NCI-H446 treated with DMSO at 0.1 percent for 48 hours (cell line): Measurements from ENCODE around the gene MICB.
"Not testable (repeated sequence)": the region's sequence is repeated elsewhere in the genome, so short reads cannot be mapped to it uniquely, and the experiment has no call there.

Experiments
- DNase-seq: peaks from one replicate; lab custom pipeline; 2025; lab: John Stamatoyannopoulos, UW

MICB gene

GRCh38 chr6:31497531-31498476, at the start of gene MICB:
Gene MICB (plus strand): TSS chr6:31498145. CDS start chr6:31498194, 49 bp downstream.
- no peak for DNase-seq

- DNase-seq: no peak
These were observed 47.2 kb upstream of the MICB start for GRCh38 chr6:31450751-31451150.

GRCh38 chr6:31452859-31453258, 45.1 kb upstream of the MICB start:
- no peak for DNase-seq

- DNase-seq: no peak
These were observed 44.7 kb upstream of the MICB start for GRCh38 chr6:31453259-31453658.

GRCh38 chr6:31459864-31460263, 38.1 kb upstream of the MICB start:
- not testable (repeated sequence) for DNase-seq

GRCh38 chr6:31460361-31461025, 37.5 kb upstream of the MICB start:
- no peak for DNase-seq

- DNase-seq: no peak
These were observed 35.6 kb upstream of the MICB start for GRCh38 chr6:31462026-31462963.

- no peak for DNase-seq
These were observed 34.7 kb upstream of the MICB start for GRCh38 chr6:31462964-31463870.

GRCh38 chr6:31464252-31465184, 33.4 kb upstream of the MICB start:
- no peak for DNase-seq

GRCh38 chr6:31465185-31465536, 32.8 kb upstream of the MICB start:
- no peak for DNase-seq

GRCh38 chr6:31465718-31466117, 32.2 kb upstream of the MICB start:
- no peak for DNase-seq

- no peak for DNase-seq
These were observed 31.5 kb upstream of the MICB start for GRCh38 chr6:31466466-31466865.

- DNase-seq: no peak
These were observed 30.8 kb upstream of the MICB start for GRCh38 chr6:31467151-31467550.

GRCh38 chr6:31468311-31468710, 29.6 kb upstream of the MICB start:
- no peak for DNase-seq

GRCh38 chr6:31470801-31471200, 27.1 kb upstream of the MICB start:
- DNase-seq: no peak

GRCh38 chr6:31471711-31472110, 26.2 kb upstream of the MICB start:
- no peak for DNase-seq

- no peak for DNase-seq
These were observed 25.7 kb upstream of the MICB start for GRCh38 chr6:31472259-31472658.

- DNase-seq: no peak
These were observed 24.7 kb upstream of the MICB start for GRCh38 chr6:31473244-31473643.

GRCh38 chr6:31473780-31474761, 23.9 kb upstream of the MICB start:
- no peak for DNase-seq
